GM12878 (cell line): Measurements from ENCODE around the gene STT3B. TPM values are rescaled to one million over a fixed set of nuclear protein-coding genes. Genes with fewer than 3 reads are reported as not detected.

Experiments
- ATAC-seq: fragments of 200-7000 bp; cut with Tn5 transposase; 3 replicates; pipeline ENCODE4 v1.9.1; 2020; ENCODE audit warnings: mild to moderate bottlenecking, moderate library complexity
- BruUV-seq: library from RNA; stranded (reverse); fragments of 400-500 nt; replicated peaks from 2 replicates; lab custom pipeline; 2021; lab: Mats Ljungman, UMichigan
- CTCF ChIA-PET: fragments of 300-600 bp; sonication (Branson Sonifier 250); formaldehyde crosslinking; extraction: SDS; loops from one replicate; lab custom pipeline; 2021; ENCODE audit warnings: inconsistent platforms; lab: Yijun Ruan, JAX
- POLR2A ChIA-PET: fragments of 350-600 bp; formaldehyde crosslinking; extraction: SDS; loops from one replicate; lab custom pipeline; 2021; ENCODE audit warnings: inconsistent platforms; lab: Charles Lee
- RAD21 ChIA-PET: fragments of 300-600 bp; sonication (Branson Sonifier 250); formaldehyde crosslinking; loops from one replicate; lab custom pipeline; 2023; ENCODE audit warnings: antibody characterized with exemption; ENCODE audit not compliant: unreplicated experiment; lab: Charles Lee
- SMC1A ChIA-PET: fragments of 300-600 bp; sonication (Branson Sonifier 250); formaldehyde crosslinking; loops from one replicate; lab custom pipeline; 2023; ENCODE audit not compliant: unreplicated experiment, uncharacterized antibody; lab: Charles Lee
- DNase-seq: peaks from one replicate; pipeline ENCODE4 v3.0.0-alpha.2; 2011; ENCODE audit warnings: low read depth, low spot score
- FAIRE-seq: peaks from 3 replicates; lab custom pipeline; 2011; peaks lifted over from hg19 to GRCh38; lab: Jason Lieb, UNC
- H2AFZ ChIP-seq: 2 replicates; pipeline ENCODE4 v1.6.0; 2011; ENCODE audit warnings: low read depth, low read length, control low read depth; ENCODE audit not compliant: control insufficient read depth
- H3K27ac ChIP-seq: 2 replicates; pipeline ENCODE4 v1.5.1; 2011; ENCODE audit warnings: control low read depth; ENCODE audit not compliant: control insufficient read depth, insufficient read depth
- H3K27me3 ChIP-seq, 2 experiments: replicated peaks in 1 of 2; 2 replicates each; pipeline versions ENCODE4 v1.6.0 to v1.6.1; 2011; ENCODE audit warnings: low read length in 1 of 2; ENCODE audit not compliant: control insufficient read depth in 2 of 2, insufficient read depth in 2 of 2
- H3K36me3 ChIP-seq, 2 experiments: 2 replicates each; pipeline ENCODE4 v1.5.1; 2011; ENCODE audit warnings: low read length in 1 of 2; ENCODE audit not compliant: control insufficient read depth in 2 of 2, insufficient read depth in 2 of 2
- H3K4me1 ChIP-seq: 2 replicates; pipeline ENCODE4 v1.6.1; 2011; ENCODE audit warnings: mild to moderate bottlenecking, low read length, moderate library complexity, mixed read lengths; ENCODE audit not compliant: control insufficient read depth, insufficient read depth
- H3K4me2 ChIP-seq: 2 replicates; pipeline ENCODE4 v1.6.0; 2011; ENCODE audit warnings: control low read depth; ENCODE audit not compliant: control insufficient read depth, insufficient read depth
- H3K4me3 ChIP-seq: fragments of 200-600 bp; sonication (generic); 2 replicates; pipeline ENCODE4 v1.5.1; 2016
- H3K79me2 ChIP-seq: 2 replicates; pipeline ENCODE4 v1.6.0; 2011; ENCODE audit warnings: low read length; ENCODE audit not compliant: control insufficient read depth, insufficient read depth
- H3K9ac ChIP-seq: 2 replicates; pipeline ENCODE4 v1.8.0; 2011; ENCODE audit warnings: low read length, control low read depth, mixed read lengths; ENCODE audit not compliant: control insufficient read depth, insufficient read depth
- H3K9me3 ChIP-seq: replicated peaks from 3 replicates; pipeline ENCODE4 v1.5.1; 2011; ENCODE audit warnings: mild to moderate bottlenecking, low read length; ENCODE audit not compliant: control insufficient read depth, insufficient read depth
- H4K20me1 ChIP-seq: 2 replicates; pipeline ENCODE4 v1.6.0; 2011; ENCODE audit not compliant: control insufficient read depth, insufficient read depth
- DPF2 ChIP-seq: fragments of 450-650 bp; IDR thresholded peaks from 2 replicates; pipeline ENCODE4 v1.6.1; 2017; ENCODE audit warnings: mild to moderate bottlenecking
- EGR1 ChIP-seq, 2 experiments: IDR thresholded peaks; 1 replicate in 1 of 2; 2 replicates in 1 of 2; pipeline ENCODE4 v1.6.1; 2011 to 2012; ENCODE audit warnings: low read depth in 2 of 2, low read length in 2 of 2, borderline replicate concordance in 1 of 2, mild to moderate bottlenecking in 1 of 2, moderate library complexity in 1 of 2
- EP300 ChIP-seq, 2 experiments: fragments of 150-350 bp in 1 of 2; IDR thresholded peaks; 2 replicates each; pipeline ENCODE4 v1.6.1; 2011 to 2012; ENCODE audit warnings: low read depth in 2 of 2, low read length in 2 of 2, borderline replicate concordance in 1 of 2, improper control_type of control experiment in 1 of 2, inconsistent platforms in 1 of 2; ENCODE audit not compliant: control insufficient read depth in 1 of 2
- EZH2 ChIP-seq: IDR thresholded peaks from 2 replicates; pipeline ENCODE4 v1.6.1; 2012; ENCODE audit warnings: low read depth, mild to moderate bottlenecking, control low read depth, inconsistent platforms, low read length, borderline replicate concordance; ENCODE audit not compliant: control insufficient read depth
- MXI1 ChIP-seq: fragments of 150-350 bp; IDR thresholded peaks from 2 replicates; pipeline ENCODE4 v1.6.1; 2011; ENCODE audit warnings: low read depth, mild to moderate bottlenecking, inconsistent platforms, low read length, improper control_type of control experiment
- PAX8 ChIP-seq: fragments of 450-650 bp; IDR thresholded peaks from 2 replicates; pipeline ENCODE4 v1.6.1; 2017; ENCODE audit warnings: mild to moderate bottlenecking, moderate library complexity
- PKNOX1 ChIP-seq: fragments of 450-650 bp; IDR thresholded peaks from 2 replicates; pipeline ENCODE4 v1.6.1; 2016; ENCODE audit warnings: mild to moderate bottlenecking
- POLR2AphosphoS2 ChIP-seq: IDR thresholded peaks from 2 replicates; pipeline ENCODE4 v1.6.1; 2011; ENCODE audit warnings: low read depth, mild to moderate bottlenecking, low read length, improper control_type of control experiment, moderate library complexity
- POU2F2 ChIP-seq: IDR thresholded peaks from 3 replicates; pipeline ENCODE4 v1.6.1; 2011; ENCODE audit warnings: low read depth, mild to moderate bottlenecking, low read length, borderline replicate concordance
- TBL1XR1 ChIP-seq: IDR thresholded peaks from 2 replicates; pipeline ENCODE4 v1.6.1; 2012; ENCODE audit warnings: low read depth, low read length, improper control_type of control experiment
- USF1 ChIP-seq: IDR thresholded peaks from 2 replicates; pipeline ENCODE4 v1.6.1; 2011; ENCODE audit warnings: borderline replicate concordance, low read depth, mild to moderate bottlenecking, moderate library complexity, mixed read lengths, low read length; ENCODE audit not compliant: insufficient read depth; ENCODE audit errors: extremely low read length
- WGBS: methylation state at CpG from one replicate; pipeline ENCODE4 v1.1.6; 2016; ENCODE audit warnings: low lambda C conversion rate; ENCODE audit not compliant: insufficient replicate concordance, insufficient coverage; ENCODE audit errors: missing lambda C conversion rate; 5-methylcytosine and 5-hydroxymethylcytosine counted together
- in situ Hi-C: fragments of 300-500 bp; cut with MboI; formaldehyde crosslinking; loops from 9 replicates; pipeline ENCODE4 v1.14.3; 2018; ENCODE audit warnings: mixed read lengths
- intact Hi-C: fragments of 100-400 bp; cut with micrococcal nuclease; formaldehyde crosslinking; loops from one replicate; pipeline ENCODE4 v1.14.2; 2022; ENCODE audit not compliant: unreplicated experiment
- polyA plus RNA-seq, 11 experiments: library from polyadenylated mRNA; depleted of rRNA in 4 of 11; unstranded in 6 of 11; stranded (reverse) in 5 of 11; fragments of >200 nt; fragmentation: Nextera tagmentation in 4 of 11; fragmentation: Illumina TruSeq in 1 of 11; extraction: Ambion mirVana in 4 of 11; extraction: Trizol in 1 of 11; gene quantifications; 1 replicate in 1 of 11; 2 replicates in 10 of 11; pipeline versions ENCODE4 v1.2.1 to v1.2.3, GENCODE V29; 2011 to 2016; ENCODE audit warnings: inconsistent platforms in 2 of 11, missing spikeins in 2 of 11, low read depth in 1 of 11
- total RNA-seq, 4 experiments: library from RNA; depleted of rRNA in 3 of 4; stranded (reverse); fragments of >200 nt in 3 of 4; fragmentation: Illumina TruSeq in 1 of 4; extraction: Trizol in 1 of 4; gene quantifications; 2 replicates each; pipeline versions ENCODE4 v1.2.1 to v1.2.3, GENCODE V29; 2013 to 2021
- TF ChIP-seq, protein P1 (sequence below): fragments of 450-650 bp; formaldehyde crosslinking; IDR thresholded peaks from 2 replicates; pipeline ENCODE4 v1.5.0; 2022; ENCODE audit warnings: mild to moderate bottlenecking, missing genetic modification characterization

STT3B gene
- total and polyA plus RNA-seq, 10 of the 15 experiments (the other 5 are each of a cell fraction or from before 2014, with no cell fraction given), result 19.9 to 208 (median 79.6) TPM

- TF ChIP-seq PAX8 (no peak), MXI1 (no peak), POU2F2 (no peak), DPF2 (no peak), EP300 (IDR thresholded peaks at IDR 0.05; ENCODE audit: borderline replicate concordance in 1 of 2, control insufficient read depth in 1 of 2, low read depth in 2 of 2, low read length in 2 of 2) (no peak)
- TF ChIP-seq, protein P1, sequence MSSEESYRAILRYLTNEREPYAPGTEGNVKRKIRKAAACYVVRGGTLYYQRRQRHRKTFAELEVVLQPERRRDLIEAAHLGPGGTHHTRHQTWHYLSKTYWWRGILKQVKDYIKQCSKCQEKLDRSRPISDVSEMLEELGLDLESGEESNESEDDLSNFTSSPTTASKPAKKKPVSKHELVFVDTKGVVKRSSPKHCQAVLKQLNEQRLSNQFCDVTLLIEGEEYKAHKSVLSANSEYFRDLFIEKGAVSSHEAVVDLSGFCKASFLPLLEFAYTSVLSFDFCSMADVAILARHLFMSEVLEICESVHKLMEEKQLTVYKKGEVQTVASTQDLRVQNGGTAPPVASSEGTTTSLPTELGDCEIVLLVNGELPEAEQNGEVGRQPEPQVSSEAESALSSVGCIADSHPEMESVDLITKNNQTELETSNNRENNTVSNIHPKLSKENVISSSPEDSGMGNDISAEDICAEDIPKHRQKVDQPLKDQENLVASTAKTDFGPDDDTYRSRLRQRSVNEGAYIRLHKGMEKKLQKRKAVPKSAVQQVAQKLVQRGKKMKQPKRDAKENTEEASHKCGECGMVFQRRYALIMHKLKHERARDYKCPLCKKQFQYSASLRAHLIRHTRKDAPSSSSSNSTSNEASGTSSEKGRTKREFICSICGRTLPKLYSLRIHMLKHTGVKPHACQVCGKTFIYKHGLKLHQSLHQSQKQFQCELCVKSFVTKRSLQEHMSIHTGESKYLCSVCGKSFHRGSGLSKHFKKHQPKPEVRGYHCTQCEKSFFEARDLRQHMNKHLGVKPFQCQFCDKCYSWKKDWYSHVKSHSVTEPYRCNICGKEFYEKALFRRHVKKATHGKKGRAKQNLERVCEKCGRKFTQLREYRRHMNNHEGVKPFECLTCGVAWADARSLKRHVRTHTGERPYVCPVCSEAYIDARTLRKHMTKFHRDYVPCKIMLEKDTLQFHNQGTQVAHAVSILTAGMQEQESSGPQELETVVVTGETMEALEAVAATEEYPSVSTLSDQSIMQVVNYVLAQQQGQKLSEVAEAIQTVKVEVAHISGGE (CRISPR knock-in tag), result no peak
These were observed 42.2 kb upstream of the STT3B start (continued) for GRCh38 chr3:31490502-31490901.

DNA sequence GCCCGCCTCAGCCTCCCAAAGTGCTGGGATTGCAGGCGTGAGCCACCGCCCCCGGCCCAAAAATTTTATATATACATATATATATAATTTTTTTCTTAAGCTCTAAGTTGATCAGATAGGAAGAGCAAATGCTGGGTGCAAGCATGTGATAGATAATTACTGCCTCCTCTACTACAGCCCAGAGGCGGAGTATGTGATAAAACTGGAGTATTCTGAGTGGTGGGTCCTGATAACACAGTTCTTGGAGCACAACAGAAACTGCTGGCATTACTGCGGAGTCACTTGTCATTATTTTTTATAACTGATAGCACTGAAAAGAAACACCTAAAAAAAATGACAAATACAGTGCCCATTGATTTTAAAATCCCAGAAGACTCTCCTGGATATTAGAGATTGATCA, 41.1 kb upstream of the STT3B start:
- Histone ChIP-seq H3K4me2 (no peak overlapping the region), H3K79me2 (no peaks in the 10 kb centered on the region), H3K27ac (no peak overlapping the region), H3K36me3 (no peaks in the 10 kb centered on the region), H3K9ac (no peak overlapping the region), H3K4me3 (no peak overlapping the region), H4K20me1 (no peaks in the 10 kb centered on the region), H3K4me1 (no peaks in the 10 kb centered on the region), H2AFZ (no peak overlapping the region), H3K27me3 (no peaks in the 10 kb centered on the region), H3K9me3 (peaks cover 9% of the 10 kb centered on the region)
- ChIA-PET SMC1A (no interaction called here), POLR2A (no interaction called here), RAD21 (no interaction called here), CTCF (no interaction called here)
- DNase-seq, result no peak
- intact Hi-C loops (no loop called here), in situ Hi-C loops (no loop called here)
- FAIRE-seq, result no peak
- no peak for TF ChIP-seq EZH2
- no peak for TF ChIP-seq POU2F2
- TF ChIP-seq EP300 (IDR thresholded peaks at IDR 0.05; ENCODE audit: borderline replicate concordance in 1 of 2, control insufficient read depth in 1 of 2, low read depth in 2 of 2, low read length in 2 of 2), result no peak
- TF ChIP-seq USF1, result no peak
- TF ChIP-seq EGR1 (IDR thresholded peaks at IDR 0.05; ENCODE audit: borderline replicate concordance in 1 of 2, low read depth in 2 of 2, low read length in 2 of 2), result no peak
- no peak for TF ChIP-seq TBL1XR1
- no peak for TF ChIP-seq POLR2AphosphoS2
- TF ChIP-seq PKNOX1, result no peak
- WGBS, result 59% methylated on average over 6 of the region's 6 CpGs
- no peak for ATAC-seq
- no TSS peak for BruUV-seq
